Measurements from ENCODE around the gene CLCNKA.

CLCNKA gene

DNA sequence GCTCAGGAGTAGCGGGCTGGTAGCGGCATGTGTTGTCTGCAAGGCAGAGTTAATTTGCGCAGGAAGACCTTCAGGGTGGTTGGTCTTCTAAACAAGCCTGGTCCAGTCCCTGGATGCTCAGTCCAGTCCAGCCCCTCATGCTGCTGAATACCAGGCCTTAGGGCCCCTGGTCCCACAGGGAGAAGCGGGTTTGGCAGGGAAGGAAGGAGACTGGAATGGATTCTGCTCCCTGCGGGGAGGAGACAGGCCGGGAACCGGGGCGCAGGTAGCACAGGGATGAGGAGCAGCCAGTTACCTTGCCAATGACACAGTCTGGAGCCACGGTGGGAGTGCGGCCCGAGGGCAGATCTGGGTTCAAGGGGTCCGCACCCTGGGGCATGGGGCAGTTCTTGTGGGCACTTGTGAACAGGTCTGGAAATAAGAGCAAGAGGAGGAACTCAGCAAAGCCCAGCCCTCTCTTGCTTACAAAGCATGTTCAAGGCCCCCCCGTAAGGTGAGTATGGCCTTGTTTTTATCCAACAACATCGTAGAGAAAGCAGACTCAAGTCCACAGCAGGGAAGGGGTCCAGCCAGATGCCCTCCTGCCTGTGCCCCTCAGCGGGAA lies 41.5 kb downstream of the CLCNKA start:
- no peak for DNase-seq (ENCODE audit: low read depth)

DNA sequence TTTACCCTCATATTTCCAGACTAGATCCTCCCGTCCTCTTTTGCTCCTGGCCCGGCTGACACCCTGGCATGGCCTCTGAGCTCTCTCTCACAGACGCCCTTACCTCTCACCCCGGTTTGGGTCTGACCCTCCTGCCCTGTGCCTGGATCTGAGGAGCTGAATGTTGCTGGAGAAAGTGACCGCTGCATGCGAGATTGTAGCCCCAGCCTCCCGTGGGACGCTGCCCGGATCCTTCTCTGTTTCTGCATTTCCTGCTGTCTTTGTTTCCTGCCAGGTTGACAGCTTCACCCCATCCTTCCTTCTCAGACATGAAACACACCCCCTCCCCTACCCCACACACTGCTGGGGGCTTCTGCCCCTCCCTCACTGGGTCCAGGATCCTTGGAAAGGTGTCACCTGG lies 42.1 kb downstream of the CLCNKA start:
- DNase-seq (ENCODE audit: low read depth), result no peak

DNA sequence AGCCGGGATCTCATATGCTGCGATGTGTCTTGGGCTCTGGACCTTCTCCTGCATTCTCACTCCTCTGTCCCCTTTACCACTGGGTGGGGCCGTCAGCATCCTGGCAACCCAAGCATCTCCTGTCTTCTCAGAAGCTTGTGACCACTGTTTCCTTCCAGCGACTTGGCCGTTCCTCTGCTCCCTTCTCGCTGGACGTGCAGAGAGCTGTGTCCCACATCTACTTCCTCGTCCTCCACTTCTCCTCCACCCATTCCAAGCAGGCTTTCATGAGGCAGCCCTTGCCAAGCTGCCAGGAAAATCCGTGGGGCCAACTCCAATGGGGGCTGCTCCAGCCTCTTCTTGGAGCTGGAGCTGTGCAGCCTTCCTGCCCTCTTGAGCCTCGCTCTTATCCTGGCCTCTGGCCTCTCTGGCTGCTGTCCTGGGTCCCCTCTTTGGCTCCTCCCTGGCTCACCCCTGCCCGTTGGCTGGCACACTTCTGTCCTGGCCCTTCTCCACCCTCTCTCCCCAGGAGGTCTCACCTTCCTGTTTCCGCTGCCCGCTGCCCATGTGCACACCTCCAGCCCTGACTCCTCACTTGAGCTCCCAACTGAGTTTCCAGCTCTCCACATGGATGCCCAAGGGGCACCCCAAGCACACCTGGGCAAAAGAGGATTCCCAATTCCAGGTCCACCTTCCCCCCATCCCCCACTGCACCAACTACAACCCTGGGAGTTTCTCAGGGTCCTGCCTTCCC lies 42.9 kb downstream of the CLCNKA start:
- no peak for DNase-seq (ENCODE audit: low read depth)

DNA sequence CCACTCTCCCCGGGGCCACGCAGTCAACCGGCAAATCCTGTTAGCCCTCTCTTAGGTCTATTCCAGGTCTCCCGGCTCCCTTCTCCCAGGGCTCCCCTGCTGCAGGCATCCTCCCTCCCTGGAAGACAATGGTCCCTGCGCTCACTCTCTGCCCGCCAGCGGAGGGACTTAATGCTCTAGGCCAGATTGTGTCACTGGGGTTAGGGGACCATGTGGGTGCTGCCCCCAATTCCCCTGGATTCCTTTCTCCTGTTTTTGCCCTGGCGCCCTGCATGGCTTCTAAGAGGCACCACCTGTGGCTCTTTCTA lies 43.4 kb downstream of the CLCNKA start:
- DNase-seq (ENCODE audit: low read depth), result no peak

DNA sequence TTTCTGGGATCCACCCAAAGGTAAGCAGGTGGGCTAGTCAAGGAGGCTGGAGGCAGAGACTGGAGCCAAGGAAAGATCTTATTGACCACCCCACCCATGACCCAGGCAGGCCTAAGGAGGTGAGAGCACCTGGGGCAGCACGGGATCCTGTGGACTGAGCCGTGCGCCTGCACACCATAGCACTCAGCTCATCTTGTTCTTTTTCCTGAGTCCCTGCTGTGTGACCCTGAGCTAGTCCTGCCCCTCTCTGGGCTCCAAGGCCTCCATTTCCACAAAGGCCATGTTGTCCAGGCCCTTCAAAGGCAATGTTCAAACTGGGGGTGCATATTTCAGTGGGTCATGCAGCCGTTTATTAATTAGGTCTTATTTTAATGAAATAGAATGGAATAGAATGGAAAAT lies 44.4 kb downstream of the CLCNKA start:
- no peak for DNase-seq (ENCODE audit: low read depth)

DNA sequence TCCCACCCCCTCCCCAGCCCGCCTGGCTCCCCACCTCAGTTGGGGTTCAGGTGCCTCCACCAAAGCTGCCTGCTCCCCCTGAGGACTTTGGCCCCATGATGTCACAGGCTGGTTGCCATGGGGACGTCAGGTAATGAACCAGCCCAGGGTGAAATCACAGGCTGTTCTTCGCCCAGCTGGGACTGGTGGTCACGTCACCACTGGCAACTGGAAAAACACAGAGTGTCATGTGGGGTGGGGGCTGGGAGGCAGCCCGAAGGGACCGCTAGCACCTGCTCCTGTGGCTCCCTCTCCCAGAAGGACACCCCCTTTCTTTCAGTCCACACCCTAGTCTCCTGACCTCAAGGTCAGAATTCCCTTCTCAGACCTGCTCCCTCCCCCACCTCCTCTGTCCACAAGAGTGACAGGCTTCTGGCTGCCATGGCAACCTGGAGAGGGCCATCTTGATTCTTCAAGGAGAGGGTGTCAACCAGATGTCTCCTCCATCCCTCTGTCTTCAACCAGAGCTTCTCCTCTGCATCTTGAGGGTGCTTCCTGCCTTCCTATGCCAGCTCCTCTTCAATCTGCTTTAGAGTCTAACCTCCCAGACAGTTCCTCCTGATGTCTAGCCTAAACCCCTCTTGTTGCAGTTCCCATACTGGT lies 45.4 kb downstream of the CLCNKA start:
- no peak for DNase-seq (ENCODE audit: low read depth)

DNA sequence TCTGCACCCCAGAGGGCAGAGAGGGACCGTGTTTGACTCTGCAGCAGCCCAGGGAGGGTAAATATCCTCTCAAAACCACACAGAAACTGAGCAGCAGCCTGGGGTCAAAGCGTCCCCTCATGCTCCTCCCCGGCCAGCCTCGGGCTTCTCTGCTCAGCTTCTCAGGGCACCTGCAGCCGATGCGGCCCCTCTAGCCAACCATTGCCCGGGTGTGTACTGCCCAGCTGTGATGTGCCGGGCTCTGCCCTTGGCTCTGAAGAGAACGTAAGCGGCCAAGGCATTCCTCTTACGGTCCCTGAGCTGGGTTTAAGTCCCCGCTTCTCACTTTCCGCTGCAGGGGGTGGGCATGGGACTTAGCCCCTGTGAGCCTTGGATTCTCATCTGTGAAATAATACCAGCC lies 46.1 kb downstream of the CLCNKA start:
- DNase-seq (ENCODE audit: low read depth), result no peak

DNA sequence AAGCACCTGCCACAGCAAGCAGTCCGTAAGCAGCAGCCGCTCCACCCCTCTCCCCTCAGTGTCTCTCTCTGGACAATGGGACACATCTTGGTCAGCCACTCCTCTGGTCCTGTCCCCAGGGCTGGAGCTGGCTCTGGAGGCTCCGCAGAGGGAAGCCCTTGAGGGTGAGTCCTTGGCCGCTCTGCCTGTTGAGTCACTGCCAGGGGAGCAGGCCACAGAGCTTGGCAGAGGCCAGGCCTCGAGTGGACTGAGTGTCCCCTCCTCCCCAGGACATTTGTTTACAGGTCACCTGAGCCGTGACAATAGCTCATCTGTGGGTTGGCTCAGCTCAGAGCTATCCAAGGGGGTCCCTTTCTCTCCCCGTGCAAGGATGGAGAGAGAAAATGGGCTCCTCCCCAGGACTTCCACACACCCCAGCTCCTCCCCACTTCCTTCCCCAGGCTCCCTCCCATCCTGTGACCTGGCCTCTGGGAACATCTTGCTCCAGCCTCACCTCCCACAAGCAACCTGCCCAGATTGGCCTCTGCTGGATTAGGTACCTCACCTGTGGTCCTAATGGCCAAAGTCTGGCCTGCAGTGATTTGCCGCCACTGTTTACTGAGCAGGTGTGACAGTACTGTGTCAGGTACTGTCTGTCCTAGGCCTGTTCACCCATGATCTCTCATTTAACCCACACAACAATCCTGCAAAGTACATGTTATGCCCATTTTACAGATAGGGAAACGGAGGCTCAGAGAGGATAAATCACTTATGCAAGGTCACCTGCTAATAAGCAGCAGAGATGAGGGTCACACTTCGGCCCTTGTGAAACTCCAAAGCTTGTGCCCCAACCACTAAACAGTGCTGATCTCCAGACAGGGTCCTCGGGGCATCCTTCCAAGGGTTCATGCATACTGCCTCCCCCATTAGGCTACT lies 46.8 kb downstream of the CLCNKA start:
- no peak for DNase-seq (ENCODE audit: low read depth)

DNA sequence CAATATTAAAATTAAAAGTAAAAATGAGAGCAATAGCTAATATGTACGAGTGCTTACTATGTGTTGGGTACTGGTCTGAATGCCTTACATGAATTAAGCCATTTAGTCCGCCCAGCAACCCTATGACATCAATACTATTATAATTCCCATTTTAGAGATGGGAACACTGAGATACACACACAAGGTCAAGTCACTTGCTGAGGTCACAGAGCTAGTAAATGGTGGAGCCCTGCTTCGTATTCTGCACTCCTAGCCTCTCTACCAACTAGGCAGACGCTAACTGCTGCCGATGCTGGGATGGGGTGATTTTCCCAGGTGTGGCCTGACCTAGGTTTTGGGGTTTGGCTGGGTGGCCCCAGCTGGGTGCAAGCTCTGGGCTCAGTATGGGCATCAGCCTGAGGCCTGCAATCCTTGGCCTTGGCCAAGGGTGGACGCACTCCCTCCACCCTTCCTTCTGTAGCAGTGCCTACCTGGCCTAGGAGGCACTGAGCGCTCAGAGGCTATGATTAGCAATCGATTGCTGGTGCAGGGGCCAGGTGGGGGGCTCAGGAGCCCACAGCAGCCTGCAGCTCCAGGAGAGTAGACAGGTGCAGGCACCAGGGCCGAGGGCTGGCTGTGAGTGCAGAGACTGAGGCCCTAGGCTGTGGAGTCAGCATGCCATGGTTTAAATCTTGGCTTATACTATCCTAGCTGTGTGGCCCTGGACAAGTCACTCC lies 49.0 kb downstream of the CLCNKA start:
- no peak for DNase-seq (ENCODE audit: low read depth)

DNA sequence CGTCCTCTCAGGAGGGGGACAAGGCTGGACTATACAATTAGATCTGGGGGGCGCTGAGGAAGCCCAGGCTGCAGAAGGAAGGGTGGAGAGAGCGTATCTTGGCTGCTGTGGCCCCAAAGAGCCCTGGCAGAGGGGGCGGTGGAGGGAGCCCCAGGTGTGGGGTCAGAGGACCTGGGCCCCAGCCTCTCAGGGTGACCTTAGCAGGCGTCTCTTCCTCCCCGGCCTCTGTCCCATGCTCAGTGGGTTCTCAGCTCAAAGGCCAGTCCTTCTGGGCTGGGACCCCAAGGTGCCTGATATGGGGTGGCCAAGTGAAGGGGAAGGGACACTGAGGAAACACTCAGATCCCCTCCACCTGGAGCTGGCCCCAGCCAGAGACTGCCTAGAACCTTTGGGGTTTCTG lies 49.8 kb downstream of the CLCNKA start:
- no peak for DNase-seq (ENCODE audit: low read depth)

DNA sequence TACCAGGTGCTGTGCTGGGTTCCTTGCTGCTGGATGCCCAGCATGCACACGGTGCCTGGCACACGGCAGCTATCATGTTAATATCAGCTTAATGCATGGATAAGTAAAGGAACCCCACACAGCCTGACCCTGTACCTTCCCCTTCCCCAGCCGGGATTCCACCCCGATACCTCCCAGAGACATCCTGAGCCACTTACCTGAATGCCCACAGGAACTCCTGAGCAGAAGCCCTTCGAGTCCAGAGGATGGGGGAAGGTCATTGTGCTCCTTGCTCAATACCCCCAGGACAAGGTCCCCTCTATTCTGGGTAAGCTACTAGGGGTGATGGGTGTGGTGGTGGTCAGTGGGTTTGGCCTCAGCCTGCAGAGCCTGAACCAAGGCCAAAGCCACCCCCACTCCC lies 50.3 kb downstream of the CLCNKA start:
- no peak for DNase-seq (ENCODE audit: low read depth)

DNA sequence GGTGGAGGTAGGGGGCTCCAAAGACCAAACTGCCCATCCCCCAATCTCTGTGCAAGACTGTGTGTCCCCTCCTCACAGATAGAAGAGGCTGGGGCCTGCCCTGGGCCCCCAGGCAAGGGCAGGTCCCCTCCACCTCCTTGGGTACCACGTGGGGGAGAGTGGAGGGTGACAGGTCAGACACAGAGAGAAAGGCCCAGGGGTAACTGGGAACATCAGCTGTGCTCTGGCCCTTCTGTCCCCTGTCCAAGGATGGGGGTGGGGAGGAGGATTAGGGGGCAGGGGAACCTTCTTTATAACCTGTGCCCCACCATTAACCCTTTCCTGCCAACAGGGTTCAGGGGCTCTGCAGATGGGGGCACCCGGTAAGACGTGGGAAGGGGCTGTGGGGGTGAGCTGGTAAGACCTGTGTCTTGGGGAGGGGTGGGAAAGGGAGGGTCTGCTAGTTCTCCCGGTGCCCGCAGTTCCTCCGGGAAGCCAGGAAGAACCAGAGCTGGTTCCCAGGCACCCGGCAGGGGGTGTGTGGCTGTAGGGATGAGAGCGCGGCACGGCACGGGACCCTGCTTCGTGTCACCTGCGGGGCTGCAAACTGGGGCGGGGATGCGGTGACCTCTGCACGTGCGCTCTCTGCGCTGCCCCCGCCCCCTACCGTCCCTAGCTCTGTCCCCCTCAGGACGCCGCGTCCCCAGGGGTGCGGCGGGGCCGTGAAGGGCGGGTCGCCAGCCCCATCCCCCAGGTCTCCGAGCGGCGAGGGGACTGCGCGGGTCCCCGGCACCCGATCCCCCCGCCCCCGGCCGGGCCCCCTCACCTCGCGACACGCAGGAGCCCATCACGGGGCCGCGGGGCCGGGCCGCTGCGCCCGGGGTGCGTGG lies 51.0 kb downstream of the CLCNKA start:
- DNase-seq (ENCODE audit: low read depth), result no peak

DNA sequence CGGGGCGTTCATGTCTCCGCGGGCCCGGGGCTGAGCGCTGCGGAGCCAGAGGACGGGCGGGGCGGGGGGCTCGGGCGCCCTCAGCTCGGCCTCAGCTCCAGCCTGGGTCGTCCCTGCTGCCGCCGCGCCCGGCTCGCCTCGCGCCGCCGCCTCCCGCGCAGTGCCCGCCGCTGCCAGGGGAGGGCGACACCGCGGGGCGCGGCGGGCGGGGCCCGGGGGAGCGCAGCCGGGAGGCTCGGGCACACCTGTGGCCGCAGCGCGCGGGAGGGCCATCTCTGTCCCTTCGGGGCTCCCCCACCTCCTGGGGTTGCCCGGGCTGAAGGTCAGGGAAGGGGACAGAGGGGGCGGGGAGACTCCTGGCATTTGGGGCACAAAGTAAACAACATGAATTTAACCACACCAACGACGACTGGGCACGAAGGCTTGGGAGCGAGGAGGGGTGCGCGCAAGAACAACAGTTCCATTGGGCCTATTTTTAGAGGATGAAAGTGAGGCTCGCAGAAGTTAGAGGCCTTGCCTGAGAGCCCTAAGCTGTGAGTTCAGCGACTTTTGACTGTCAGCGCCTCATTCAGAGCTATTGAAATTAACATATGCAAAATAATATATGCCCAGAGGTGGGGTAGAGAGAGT lies 51.8 kb downstream of the CLCNKA start, which contains the start of gene FAM131C:
Gene FAM131C, minus strand, starts transcription at position 162 of the 630 bp plus-strand sequence. CDS start 209 bp downstream, outside the sequence.
- DNase-seq (ENCODE audit: low read depth), result no peak

DNA sequence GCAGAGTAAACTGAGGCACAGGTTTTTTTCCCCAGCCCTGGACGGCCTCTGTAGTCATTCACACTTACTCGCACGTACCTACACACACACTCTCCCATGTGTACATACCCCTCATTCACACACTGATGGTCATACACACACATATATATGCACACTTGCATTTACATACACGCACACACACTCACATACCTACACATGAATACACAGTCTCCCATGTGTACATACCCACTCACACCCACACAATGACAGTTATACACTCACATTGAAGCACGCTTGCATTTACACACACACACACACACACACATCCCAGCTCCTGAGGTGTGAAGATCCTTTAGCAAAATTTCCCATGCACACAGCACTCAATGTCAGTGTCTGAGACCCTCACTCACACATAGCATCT lies 52.4 kb downstream of the CLCNKA start:
- DNase-seq (ENCODE audit: low read depth), result no peak

DNA sequence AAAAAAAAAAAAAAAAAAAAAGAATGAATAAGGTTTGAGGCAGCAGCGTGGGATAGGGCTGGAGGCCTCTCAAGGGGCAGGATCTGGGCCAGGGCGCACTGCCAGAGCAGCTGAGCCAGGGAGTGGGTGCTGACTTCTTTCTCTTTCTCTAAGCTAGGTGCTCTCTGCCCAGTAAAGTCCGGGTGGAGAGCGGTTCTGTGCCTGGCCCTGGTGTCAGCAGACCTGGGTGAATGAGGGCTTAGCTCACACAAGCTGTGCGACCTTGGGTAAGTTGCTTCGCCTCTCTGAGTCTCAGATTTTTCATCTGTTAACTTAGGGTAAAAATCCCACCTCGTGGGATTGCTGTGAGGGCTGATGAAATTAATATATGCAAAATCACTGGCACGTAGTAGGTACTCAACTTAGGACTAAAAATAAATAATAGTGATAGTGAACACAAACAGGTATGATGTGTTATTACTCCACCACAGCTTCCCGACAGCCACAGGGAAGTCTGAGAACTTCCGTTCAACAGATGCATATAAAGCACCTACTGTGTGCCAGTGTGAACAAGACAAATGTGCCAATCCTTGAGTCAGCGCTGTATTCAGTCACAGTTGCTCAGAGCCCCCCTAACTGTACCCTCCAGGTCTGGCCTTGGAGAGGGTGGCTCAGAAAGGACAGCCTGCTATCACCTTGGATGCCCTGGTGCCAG lies 53.6 kb downstream of the CLCNKA start:
- no peak for DNase-seq (ENCODE audit: low read depth)

DNA sequence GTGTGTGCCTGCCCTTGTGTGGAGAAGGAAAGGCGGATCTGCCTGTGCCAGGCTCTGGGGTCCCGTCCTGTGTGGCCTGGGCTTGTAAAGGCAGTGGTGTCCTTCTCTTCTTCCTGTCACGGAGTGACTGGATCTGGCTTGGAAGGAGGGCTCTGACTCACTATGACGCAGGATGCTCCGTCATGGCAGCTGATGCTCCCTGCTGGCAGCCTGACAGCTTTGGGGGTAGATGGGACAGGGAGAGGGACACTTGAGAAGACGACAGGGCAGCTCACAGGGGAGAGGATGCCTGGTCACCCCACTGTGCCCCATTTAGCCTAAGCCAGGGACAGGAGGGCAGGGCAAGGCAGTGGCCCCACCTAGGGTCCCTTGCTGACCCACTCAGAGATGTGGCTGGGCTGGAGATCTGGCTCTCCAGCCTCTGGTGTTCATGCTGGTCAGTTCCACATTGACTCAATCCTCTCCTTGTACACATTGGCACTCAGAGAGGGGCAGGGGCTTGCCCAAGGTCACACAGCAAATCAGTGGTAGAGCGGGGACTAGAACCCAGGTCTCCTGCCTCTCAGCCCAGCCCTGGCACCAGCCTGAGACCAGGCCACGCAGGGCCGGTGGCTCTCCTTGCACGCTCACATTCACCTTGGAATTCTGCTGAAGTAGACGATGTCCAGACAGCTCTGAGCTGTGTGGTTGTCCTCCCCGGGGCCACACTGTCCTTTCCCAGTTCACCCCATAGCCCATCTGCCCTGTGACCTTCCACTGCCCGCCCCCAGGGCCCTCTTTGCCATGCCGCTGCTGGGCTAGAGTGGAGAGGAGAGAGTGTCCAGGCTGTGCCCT lies 54.4 kb downstream of the CLCNKA start:
- no peak for DNase-seq (ENCODE audit: low read depth)

DNA sequence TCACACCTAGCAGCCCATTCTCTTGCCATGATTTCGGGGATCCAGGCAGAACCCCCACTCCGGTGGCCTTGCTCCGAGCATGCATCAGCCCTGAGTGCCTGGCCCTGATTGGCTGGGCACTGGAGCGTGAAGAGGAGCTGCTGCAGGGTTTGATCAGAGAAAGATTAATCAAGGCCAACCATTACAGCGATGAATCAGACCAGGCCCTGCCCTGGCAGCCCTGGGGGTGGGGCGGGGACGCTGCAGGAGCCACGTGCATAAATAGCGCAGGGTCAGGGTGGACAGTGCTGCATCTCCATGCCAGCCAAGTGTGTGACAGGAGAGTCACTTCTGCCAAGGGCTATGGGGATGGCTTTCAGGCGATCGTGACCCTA lies 55.0 kb downstream of the CLCNKA start:
- no peak for DNase-seq (ENCODE audit: low read depth)

DNA sequence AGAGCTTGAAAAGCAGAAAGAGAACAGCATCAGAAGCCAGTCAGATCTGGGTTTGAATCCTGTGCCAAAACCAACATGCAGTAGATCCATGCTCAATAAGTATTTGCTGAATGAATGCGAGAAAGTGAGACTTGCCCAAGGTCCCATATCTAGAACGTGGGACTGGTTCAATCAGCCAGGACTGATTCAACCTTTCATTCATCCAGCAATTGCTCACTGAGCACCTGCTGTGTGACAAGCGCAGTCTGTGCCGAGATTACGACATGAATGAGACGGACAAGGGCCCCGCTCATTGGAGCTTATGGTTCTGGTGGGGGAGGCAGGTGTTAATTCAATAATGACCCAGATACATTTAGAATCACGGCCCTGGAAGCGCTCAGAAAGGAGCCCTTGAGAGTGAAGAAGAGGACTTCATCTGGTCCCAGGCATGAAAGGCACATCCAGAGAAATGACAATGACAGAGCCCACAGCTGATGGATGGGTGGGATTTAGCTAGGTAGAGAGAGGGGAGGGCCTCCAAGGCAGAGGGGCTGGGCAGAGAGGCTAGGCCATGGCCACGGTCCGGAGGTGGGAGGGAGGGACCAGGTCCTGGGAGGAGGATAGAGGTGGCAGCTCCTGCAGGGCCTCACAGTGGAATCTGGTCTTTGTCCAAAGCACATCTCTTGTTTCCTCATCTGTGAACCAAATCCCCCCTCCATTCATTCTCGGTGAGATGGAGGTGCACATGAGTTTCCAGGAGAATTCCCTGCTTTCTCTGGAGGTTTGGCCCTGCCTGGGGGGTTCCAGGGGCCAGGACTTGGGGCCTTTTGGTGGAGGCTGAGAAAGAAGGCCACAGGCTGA lies 55.8 kb downstream of the CLCNKA start:
- no peak for DNase-seq (ENCODE audit: low read depth)

All from T follicular helper cell (primary cell).